ENCODE results near the gene EPHB4.

DNA sequence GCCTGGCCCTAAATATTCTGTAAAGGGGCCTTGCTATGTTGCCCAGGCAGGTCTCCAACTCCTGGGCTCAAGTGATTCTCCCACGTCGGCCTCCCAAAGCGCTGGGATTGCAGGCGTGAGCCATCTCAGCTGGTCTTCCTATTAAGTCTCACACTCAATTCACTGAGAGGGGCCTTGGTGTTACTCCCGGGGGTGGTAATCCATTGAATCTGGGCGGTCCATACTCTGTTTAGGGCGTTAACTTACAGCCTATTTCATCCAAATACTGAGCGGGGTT is 46.9 kb upstream of the EPHB4 start:
- TF ChIP-seq, protein P1, sequence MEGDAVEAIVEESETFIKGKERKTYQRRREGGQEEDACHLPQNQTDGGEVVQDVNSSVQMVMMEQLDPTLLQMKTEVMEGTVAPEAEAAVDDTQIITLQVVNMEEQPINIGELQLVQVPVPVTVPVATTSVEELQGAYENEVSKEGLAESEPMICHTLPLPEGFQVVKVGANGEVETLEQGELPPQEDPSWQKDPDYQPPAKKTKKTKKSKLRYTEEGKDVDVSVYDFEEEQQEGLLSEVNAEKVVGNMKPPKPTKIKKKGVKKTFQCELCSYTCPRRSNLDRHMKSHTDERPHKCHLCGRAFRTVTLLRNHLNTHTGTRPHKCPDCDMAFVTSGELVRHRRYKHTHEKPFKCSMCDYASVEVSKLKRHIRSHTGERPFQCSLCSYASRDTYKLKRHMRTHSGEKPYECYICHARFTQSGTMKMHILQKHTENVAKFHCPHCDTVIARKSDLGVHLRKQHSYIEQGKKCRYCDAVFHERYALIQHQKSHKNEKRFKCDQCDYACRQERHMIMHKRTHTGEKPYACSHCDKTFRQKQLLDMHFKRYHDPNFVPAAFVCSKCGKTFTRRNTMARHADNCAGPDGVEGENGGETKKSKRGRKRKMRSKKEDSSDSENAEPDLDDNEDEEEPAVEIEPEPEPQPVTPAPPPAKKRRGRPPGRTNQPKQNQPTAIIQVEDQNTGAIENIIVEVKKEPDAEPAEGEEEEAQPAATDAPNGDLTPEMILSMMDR (IDR thresholded peaks at IDR 0.05; ENCODE audit: extremely low read depth in 1 of 2, insufficient read depth in 1 of 2, low read depth in 1 of 2, low read length in 2 of 2) = no peak
- TF ChIP-seq, protein P2, sequence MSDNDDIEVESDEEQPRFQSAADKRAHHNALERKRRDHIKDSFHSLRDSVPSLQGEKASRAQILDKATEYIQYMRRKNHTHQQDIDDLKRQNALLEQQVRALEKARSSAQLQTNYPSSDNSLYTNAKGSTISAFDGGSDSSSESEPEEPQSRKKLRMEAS (IDR thresholded peaks at IDR 0.05; ENCODE audit: insufficient read depth, insufficient read length) = no peak
- TF ChIP-seq EZH2 (IDR thresholded peaks at IDR 0.05; ENCODE audit: borderline replicate concordance, low read depth, low read length, severe bottlenecking) = no peak
- no peak for TF ChIP-seq MYC (IDR thresholded peaks at IDR 0.05; ENCODE audit: low read depth, low read length)
- TF ChIP-seq POLR2A (IDR thresholded peaks at IDR 0.05; ENCODE audit: low read depth, low read length) = no peak
- TF ChIP-seq JUN (IDR thresholded peaks at IDR 0.05; ENCODE audit: borderline replicate concordance, insufficient read depth, insufficient read length, low read depth) = no peak
- TF ChIP-seq POLR2AphosphoS5 (IDR thresholded peaks at IDR 0.05; ENCODE audit: insufficient read depth, low read depth, low read length) = no peak

Measured in endothelial cell of umbilical vein (primary cell).